Body of pancreas (tissue), 4 donors: ENCODE results near the gene HSPG2. TPM values are rescaled to one million over a fixed set of nuclear protein-coding genes. Genes with fewer than 3 reads are reported as not detected.

ENCODE experiments used
- ATAC-seq: fragments of 150-250 bp; one replicate; pipeline ENCODE4 v1.9.1; 2016
- DNase-seq, 4 donors: peaks; one replicate each; pipeline ENCODE4 v3.0.0-alpha.2; 2019
- H3K27ac ChIP-seq, 4 donors: fragments of 200-600 bp; sonication (generic); 1 replicate in 3 of 4; 2 replicates in 1 of 4; pipeline versions ENCODE4 v1.5.1 to v1.6.1; 2016 to 2019; ENCODE audit warnings: mild to moderate bottlenecking in 1 of 4, mixed read lengths in 1 of 4, moderate library complexity in 1 of 4
- H3K27me3 ChIP-seq, 2 donors: fragments of 200-600 bp; sonication (generic); one replicate each; pipeline ENCODE4 v1.6.0; 2016; ENCODE audit warnings: mild to moderate bottlenecking in 1 of 2
- H3K36me3 ChIP-seq, 2 donors: fragments of 200-600 bp; sonication (generic); replicated peaks in 1 of 2; 2 replicates each; pipeline ENCODE4 v1.5.1; 2016; ENCODE audit warnings: low read depth in 2 of 2; ENCODE audit not compliant: insufficient read depth in 1 of 2
- H3K4me1 ChIP-seq: fragments of 200-600 bp; sonication (generic); one replicate; pipeline ENCODE4 v1.6.0; 2016
- H3K4me3 ChIP-seq, 2 donors: fragments of 200-600 bp; sonication (generic); 1 replicate in 1 of 2; 2 replicates in 1 of 2; pipeline ENCODE4 v1.5.1; 2016 to 2019
- H3K9me3 ChIP-seq, 3 donors: fragments of 200-600 bp; sonication (generic); 1 replicate in 2 of 3; 2 replicates in 1 of 3; pipeline ENCODE4 v1.5.1; 2016
- POLR2A ChIP-seq, 3 donors: fragments of 450-650 bp; IDR thresholded peaks; one replicate each; pipeline ENCODE4 v1.6.1; 2016; ENCODE audit warnings: antibody characterized with exemption in 3 of 3, mild to moderate bottlenecking in 2 of 3
- WGBS, 2 donors: methylation state at CpG; one replicate each; pipeline ENCODE4 v1.1.5; 2017; 5-methylcytosine and 5-hydroxymethylcytosine counted together
- intact Hi-C: fragments of 100-400 bp; cut with DNase I; formaldehyde crosslinking; loops from one replicate; pipeline ENCODE4 v1.15.1; 2023
- total RNA-seq, 2 donors: library from RNA; depleted of rRNA; stranded (reverse); fragments of >200 nt; gene quantifications; one replicate each; pipeline ENCODE4 v1.1.0, GENCODE V29; 2016
- TF ChIP-seq, protein P1 (sequence below), 7 experiments: fragments of 450-650 bp in 4 of 7; fragments of 200-600 bp in 3 of 7; sonication (generic) in 3 of 7; IDR thresholded peaks; one replicate each; pipeline ENCODE4 v1.5.1; 2016 to 2019; ENCODE audit warnings: antibody characterized with exemption in 7 of 7

HSPG2 gene
- total RNA-seq, 2 donors from 2014 or later: 87.7 to 179 TPM

GRCh38 chr1:21906173-21907078 lies 30.7 kb downstream of the HSPG2 start:
- no peak for ATAC-seq
- H3K27ac ChIP-seq: peak overlapping the region in 3 of 4 donors; percentile 87 to 88 (median 88)

GRCh38 chr1:21904704-21905520 lies 32.2 kb downstream of the HSPG2 start:
- intact Hi-C loops: no loop called here
- WGBS, 2 donors: 44 to 58% methylated on average over 16 to 22 of the region's 22 CpGs
- peaks cover 46% of the 10 kb centered on the region for H3K4me1 ChIP-seq
- TF ChIP-seq, protein P1, sequence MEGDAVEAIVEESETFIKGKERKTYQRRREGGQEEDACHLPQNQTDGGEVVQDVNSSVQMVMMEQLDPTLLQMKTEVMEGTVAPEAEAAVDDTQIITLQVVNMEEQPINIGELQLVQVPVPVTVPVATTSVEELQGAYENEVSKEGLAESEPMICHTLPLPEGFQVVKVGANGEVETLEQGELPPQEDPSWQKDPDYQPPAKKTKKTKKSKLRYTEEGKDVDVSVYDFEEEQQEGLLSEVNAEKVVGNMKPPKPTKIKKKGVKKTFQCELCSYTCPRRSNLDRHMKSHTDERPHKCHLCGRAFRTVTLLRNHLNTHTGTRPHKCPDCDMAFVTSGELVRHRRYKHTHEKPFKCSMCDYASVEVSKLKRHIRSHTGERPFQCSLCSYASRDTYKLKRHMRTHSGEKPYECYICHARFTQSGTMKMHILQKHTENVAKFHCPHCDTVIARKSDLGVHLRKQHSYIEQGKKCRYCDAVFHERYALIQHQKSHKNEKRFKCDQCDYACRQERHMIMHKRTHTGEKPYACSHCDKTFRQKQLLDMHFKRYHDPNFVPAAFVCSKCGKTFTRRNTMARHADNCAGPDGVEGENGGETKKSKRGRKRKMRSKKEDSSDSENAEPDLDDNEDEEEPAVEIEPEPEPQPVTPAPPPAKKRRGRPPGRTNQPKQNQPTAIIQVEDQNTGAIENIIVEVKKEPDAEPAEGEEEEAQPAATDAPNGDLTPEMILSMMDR (IDR thresholded peaks at IDR 0.05): peak in 1 of 7 experiments; percentile 14
- peak in 1 of 3 donors; percentile 49 for TF ChIP-seq POLR2A (IDR thresholded peaks at IDR 0.05)
- H3K4me3 ChIP-seq: no peak overlapping the region
- H3K27ac ChIP-seq: peak overlapping the region; percentile 87 to 96 (median 88)
- ATAC-seq (peak; percentile 89), DNase-seq (peak; percentile 87 to 97 (median 94))
- no peaks in the 10 kb centered on the region for H3K9me3 ChIP-seq
- no peaks in the 10 kb centered on the region for H3K27me3 ChIP-seq
- H3K36me3 ChIP-seq: no peaks in the 10 kb centered on the region

More at GRCh38 chr1:21906173-21907078, 30.7 kb downstream of the HSPG2 start:
- no peaks in the 10 kb centered on the region for H3K27me3 ChIP-seq
- H3K9me3 ChIP-seq: no peaks in the 10 kb centered on the region
- H3K4me3 ChIP-seq: no peak overlapping the region
- WGBS, 2 donors: 72 to 84% methylated on average over 12 to 21 of the region's 21 CpGs
- H3K4me1 ChIP-seq: peaks cover 46% of the 10 kb centered on the region
- peak in 3 of 4 donors; percentile 43 to 66 (median 47) for DNase-seq
- no peaks in the 10 kb centered on the region for H3K36me3 ChIP-seq
- intact Hi-C loops: no loop called here
- TF ChIP-seq, protein P1 (IDR thresholded peaks at IDR 0.05): no peak
- TF ChIP-seq POLR2A (IDR thresholded peaks at IDR 0.05): no peak

DNA sequence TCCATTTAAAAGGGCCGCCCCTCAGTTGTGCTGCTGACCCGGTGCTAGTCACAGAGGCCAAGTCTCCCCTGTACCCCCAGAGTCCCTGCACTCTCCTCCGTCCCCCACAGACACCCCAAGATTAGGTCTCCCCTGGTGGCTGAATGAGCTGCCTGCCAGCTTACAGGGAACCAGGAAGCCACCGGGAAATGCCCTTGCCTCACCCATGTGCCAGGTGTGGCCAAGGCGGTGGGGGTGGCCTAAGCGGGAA lies 32.7 kb downstream of the HSPG2 start:
- no peaks in the 10 kb centered on the region for H3K27me3 ChIP-seq
- H3K27ac ChIP-seq: peak overlapping the region; percentile 87 to 96 (median 88)
- no peaks in the 10 kb centered on the region for H3K36me3 ChIP-seq
- H3K4me3 ChIP-seq: no peak overlapping the region
- DNase-seq: no peak
- intact Hi-C loops: no loop called here
- no peaks in the 10 kb centered on the region for H3K9me3 ChIP-seq
- WGBS, 2 donors: 34 to 41% methylated on average over 3 to 6 of the region's 6 CpGs
- H3K4me1 ChIP-seq: peaks cover 41% of the 10 kb centered on the region
- TF ChIP-seq, protein P1 (IDR thresholded peaks at IDR 0.05): peak in 4 of 7 experiments; percentile 49 to 71 (median 59)
- no peak for TF ChIP-seq POLR2A (IDR thresholded peaks at IDR 0.05)
- ATAC-seq: peak; percentile 77

DNA sequence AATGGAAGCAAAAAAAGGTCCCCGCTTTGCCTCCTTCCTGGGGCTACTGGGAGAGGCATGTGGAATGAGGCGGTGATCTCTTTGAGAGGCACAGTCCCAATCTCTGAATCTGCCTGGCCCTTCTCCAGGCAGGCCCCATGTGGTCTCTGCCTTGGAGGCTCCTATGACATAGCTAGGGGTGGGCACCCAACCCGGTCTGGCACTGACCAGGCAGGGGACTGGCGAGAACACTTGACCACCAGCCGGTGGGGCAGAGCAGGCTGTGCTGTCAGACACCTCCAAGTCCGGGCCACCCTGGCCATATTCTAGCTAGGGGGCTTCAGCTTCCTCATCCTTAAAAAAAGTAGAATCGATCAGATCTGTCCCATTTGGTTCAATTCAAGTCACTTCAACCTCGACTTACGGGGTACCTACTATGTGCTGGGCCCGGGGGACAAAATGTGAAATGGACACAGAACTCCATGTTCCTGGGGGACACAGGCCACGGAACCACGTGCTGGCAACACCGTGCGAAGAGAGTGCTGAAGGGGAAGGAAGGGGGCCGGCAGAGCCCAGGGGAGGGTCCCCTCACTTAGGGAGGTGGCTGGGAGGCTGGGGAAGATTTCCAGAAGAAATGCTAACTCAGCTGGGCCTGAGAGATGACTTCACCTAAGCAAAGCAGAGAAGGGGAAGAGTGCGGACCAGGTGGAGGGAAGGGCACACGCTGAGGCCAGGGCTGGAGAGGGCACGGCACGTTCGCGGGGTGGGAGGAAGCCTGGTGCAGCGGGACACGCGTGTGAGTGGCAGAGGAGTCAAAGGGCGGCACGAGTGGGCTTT lies 33.3 kb downstream of the HSPG2 start:
- no peaks in the 10 kb centered on the region for H3K9me3 ChIP-seq
- TF ChIP-seq, protein P1 (IDR thresholded peaks at IDR 0.05): no peak
- no peak for TF ChIP-seq POLR2A (IDR thresholded peaks at IDR 0.05)
- ATAC-seq (no peak), DNase-seq (peak in 1 of 4 donors; percentile 34)
- no peak overlapping the region for H3K4me3 ChIP-seq
- peak overlapping the region; percentile 87 to 96 (median 88) for H3K27ac ChIP-seq
- peaks cover 41% of the 10 kb centered on the region for H3K4me1 ChIP-seq
- no peaks in the 10 kb centered on the region for H3K27me3 ChIP-seq
- WGBS, 2 donors: 44 to 53% methylated on average over 22 to 26 of the region's 26 CpGs
- intact Hi-C loops: no loop called here
- no peaks in the 10 kb centered on the region for H3K36me3 ChIP-seq
